IMR-90 (cell line): ENCODE data around the gene ITIH6. TPM values are rescaled to one million over a fixed set of nuclear protein-coding genes. Genes with fewer than 3 reads are reported as not detected.
"Not testable (repeated sequence)": the region's sequence is repeated elsewhere in the genome, so short reads cannot be mapped to it uniquely, and the experiment has no call there.

ENCODE experiments used
- ATAC-seq: fragments of 200-7000 bp; cut with Tn5 transposase; 2 replicates; pipeline ENCODE4 v1.9.1; 2020; ENCODE audit warnings: low read depth, mild to moderate bottlenecking, moderate library complexity
- BruUV-seq: library from RNA; stranded (reverse); fragments of 400-500 nt; replicated peaks from 2 replicates; lab custom pipeline; 2021; lab: Mats Ljungman, UMichigan
- CTCF ChIA-PET: fragments of 300-600 bp; formaldehyde crosslinking; extraction: SDS; loops from one replicate; lab custom pipeline; 2021; ENCODE audit warnings: antibody characterized with exemption; lab: Yijun Ruan, JAX
- POLR2A ChIA-PET: fragments of 300-600 bp; sonication (Branson Sonifier 250); formaldehyde crosslinking; loops from one replicate; lab custom pipeline; 2022; ENCODE audit warnings: antibody characterized with exemption; ENCODE audit not compliant: unreplicated experiment; lab: Charles Lee
- DNase-seq: peaks from one replicate; pipeline ENCODE4 v3.0.0; 2013
- H2AFZ ChIP-seq: replicated peaks from 2 replicates; pipeline ENCODE3; 2013; ENCODE audit warnings: low read length, mild to moderate bottlenecking; ENCODE audit not compliant: poor library complexity
- H2AK5ac ChIP-seq: 2 replicates; pipeline ENCODE4 v1.6.1; 2013; ENCODE audit warnings: low read depth, low read length, inconsistent platforms
- H2AK9ac ChIP-seq: replicated peaks from 2 replicates; pipeline ENCODE3; 2013; ENCODE audit warnings: mild to moderate bottlenecking, low read depth, low read length, moderate library complexity; ENCODE audit not compliant: poor library complexity
- H2BK120ac ChIP-seq: 2 replicates; pipeline ENCODE4 v1.6.1; 2013; ENCODE audit warnings: low read depth, low read length, inconsistent platforms
- H2BK15ac ChIP-seq: 3 replicates; pipeline ENCODE4 v1.6.1; 2013; ENCODE audit warnings: low read depth, low read length, inconsistent platforms
- H2BK20ac ChIP-seq: 2 replicates; pipeline ENCODE4 v1.6.1; 2013; ENCODE audit warnings: low read depth, mild to moderate bottlenecking, inconsistent platforms, low read length, moderate library complexity
- H2BK5ac ChIP-seq: 2 replicates; pipeline ENCODE4 v1.6.1; 2013; ENCODE audit warnings: mild to moderate bottlenecking, low read depth, low read length, inconsistent platforms; ENCODE audit not compliant: poor library complexity, severe bottlenecking
- H3K14ac ChIP-seq: replicated peaks from 2 replicates; pipeline ENCODE4 v1.6.1; 2013; ENCODE audit warnings: low read depth, low read length, inconsistent platforms
- H3K18ac ChIP-seq: 2 replicates; pipeline ENCODE4 v1.6.1; 2013; ENCODE audit warnings: low read depth, low read length, control low read depth
- H3K23ac ChIP-seq: 2 replicates; pipeline ENCODE4 v1.6.1; 2013; ENCODE audit warnings: low read depth, low read length, inconsistent platforms
- H3K27ac ChIP-seq: 2 replicates; pipeline ENCODE4 v1.5.1; 2013; ENCODE audit warnings: mild to moderate bottlenecking, control low read depth, low read length; ENCODE audit not compliant: insufficient read depth
- H3K27me3 ChIP-seq: 2 replicates; pipeline ENCODE4 v1.6.1; 2013; ENCODE audit warnings: low read length; ENCODE audit not compliant: control insufficient read depth, insufficient read depth
- H3K36me3 ChIP-seq: 2 replicates; pipeline ENCODE4 v1.6.1; 2013; ENCODE audit warnings: low read length, mixed read lengths; ENCODE audit not compliant: control insufficient read depth, insufficient read depth
- H3K4ac ChIP-seq: 2 replicates; pipeline ENCODE4 v1.6.1; 2013; ENCODE audit warnings: low read depth, low read length, inconsistent platforms
- H3K4me1 ChIP-seq: 2 replicates; pipeline ENCODE4 v1.6.1; 2013; ENCODE audit warnings: low read length, mixed read lengths; ENCODE audit not compliant: control insufficient read depth, insufficient read depth
- H3K4me2 ChIP-seq: 2 replicates; pipeline ENCODE4 v1.6.1; 2013; ENCODE audit warnings: low read depth, mild to moderate bottlenecking, control low read depth, low read length, moderate library complexity
- H3K4me3 ChIP-seq: 2 replicates; pipeline ENCODE4 v1.5.1; 2013; ENCODE audit warnings: low read depth, mild to moderate bottlenecking, control low read depth, low read length, moderate library complexity; ENCODE audit not compliant: insufficient read depth
- H3K56ac ChIP-seq: 2 replicates; pipeline ENCODE4 v1.6.1; 2013; ENCODE audit warnings: low read length, inconsistent platforms; ENCODE audit not compliant: insufficient read depth; ENCODE audit errors: extremely low read depth
- H3K79me1 ChIP-seq, 2 experiments: 2 replicates each; pipeline ENCODE4 v1.6.1; 2013; ENCODE audit warnings: low read length in 2 of 2, inconsistent platforms in 1 of 2, low read depth in 1 of 2
- H3K9ac ChIP-seq: 2 replicates; pipeline ENCODE4 v1.6.1; 2013; ENCODE audit warnings: low read depth, low read length, control low read depth
- H3K9me1 ChIP-seq: 2 replicates; pipeline ENCODE4 v1.6.1; 2013; ENCODE audit warnings: low read length, inconsistent platforms; ENCODE audit not compliant: insufficient read depth
- H3K9me3 ChIP-seq: 2 replicates; pipeline ENCODE4 v1.6.1; 2013; ENCODE audit warnings: low read length; ENCODE audit not compliant: control insufficient read depth, insufficient read depth
- H4K20me1 ChIP-seq: 2 replicates; pipeline ENCODE4 v1.6.1; 2013; ENCODE audit warnings: low read length, inconsistent platforms; ENCODE audit not compliant: insufficient read depth
- H4K5ac ChIP-seq: 2 replicates; pipeline ENCODE4 v1.6.1; 2013; ENCODE audit warnings: mild to moderate bottlenecking, low read depth, low read length, control low read depth
- H4K8ac ChIP-seq, 2 experiments: 2 replicates each; pipeline ENCODE4 v1.6.1; 2013; ENCODE audit warnings: low read depth in 2 of 2, low read length in 2 of 2, control low read depth in 1 of 2, inconsistent platforms in 1 of 2
- H4K91ac ChIP-seq: 2 replicates; pipeline ENCODE4 v1.6.1; 2013; ENCODE audit warnings: low read depth, low read length, inconsistent platforms; ENCODE audit not compliant: insufficient read depth
- WGBS, 2 experiments: methylation state at CpG; one replicate each; pipeline versions ENCODE4 v1.1.5 to v1.1.7; 2013; ENCODE audit warnings: missing lambda C conversion rate in 2 of 2; ENCODE audit not compliant: insufficient read length in 1 of 2; ENCODE audit errors: extremely low coverage in 2 of 2; 5-methylcytosine and 5-hydroxymethylcytosine counted together
- dilution Hi-C: fragments of 300-500 bp; cut with HindIII; formaldehyde crosslinking; loops from one replicate; pipeline ENCODE4 v1.14.3; 2018; ENCODE audit warnings: low sequenced_read_pairs; ENCODE audit not compliant: unreplicated experiment
- in situ Hi-C: fragments of 300-500 bp; cut with MboI; formaldehyde crosslinking; loops from 3 replicates; pipeline ENCODE4 v1.14.3; 2019; ENCODE audit warnings: low sequenced_read_pairs, inconsistent platforms, mixed read lengths
- intact Hi-C: fragments of 100-400 bp; cut with micrococcal nuclease; formaldehyde crosslinking; loops from 2 replicates; pipeline ENCODE4 v1.10.0; 2022
- polyA plus RNA-seq, 3 experiments: library from polyadenylated mRNA; depleted of rRNA; stranded (reverse); fragments of >200 nt; gene quantifications; 2 replicates each; pipeline ENCODE4 v1.2.3, GENCODE V29; 2012; ENCODE audit warnings: low replicate concordance in 1 of 3
- total RNA-seq: library from RNA; depleted of rRNA; stranded (reverse); fragments of >200 nt; gene quantifications from 2 replicates; pipeline ENCODE4 v1.2.3, GENCODE V29; 2012

ITIH6 gene
- total and polyA plus RNA-seq, 2 of the 4 experiments (the other 2 are of a cell fraction), result not detected

- dilution Hi-C loops, H3K27me3 ChIP-seq, H3K23ac ChIP-seq, H2BK120ac ChIP-seq, H3K18ac ChIP-seq, ATAC-seq, BruUV-seq, H2AK9ac ChIP-seq, H3K4me1 ChIP-seq, H4K20me1 ChIP-seq, intact Hi-C loops, H3K27ac ChIP-seq, H2BK20ac ChIP-seq, H3K56ac ChIP-seq, CTCF ChIA-PET, H3K9me1 ChIP-seq, H3K9me3 ChIP-seq, H3K14ac ChIP-seq, H2BK5ac ChIP-seq, POLR2A ChIA-PET, H3K36me3 ChIP-seq, H4K91ac ChIP-seq, H2AK5ac ChIP-seq, H3K4me2 ChIP-seq, in situ Hi-C loops, H2BK15ac ChIP-seq, H3K4me3 ChIP-seq, DNase-seq, H3K79me1 ChIP-seq, H2AFZ ChIP-seq, H4K8ac ChIP-seq, H3K4ac ChIP-seq, H4K5ac ChIP-seq, H3K9ac ChIP-seq: not testable (repeated sequence)
- WGBS, 2 experiments, result 70% methylated on average over 2 of the region's 6 CpGs; no CpG with 5 or more reads in 1 of the 2 experiments
Observed at GRCh38 chrX:54738567-54738966, 59.5 kb downstream of the ITIH6 start.

DNA sequence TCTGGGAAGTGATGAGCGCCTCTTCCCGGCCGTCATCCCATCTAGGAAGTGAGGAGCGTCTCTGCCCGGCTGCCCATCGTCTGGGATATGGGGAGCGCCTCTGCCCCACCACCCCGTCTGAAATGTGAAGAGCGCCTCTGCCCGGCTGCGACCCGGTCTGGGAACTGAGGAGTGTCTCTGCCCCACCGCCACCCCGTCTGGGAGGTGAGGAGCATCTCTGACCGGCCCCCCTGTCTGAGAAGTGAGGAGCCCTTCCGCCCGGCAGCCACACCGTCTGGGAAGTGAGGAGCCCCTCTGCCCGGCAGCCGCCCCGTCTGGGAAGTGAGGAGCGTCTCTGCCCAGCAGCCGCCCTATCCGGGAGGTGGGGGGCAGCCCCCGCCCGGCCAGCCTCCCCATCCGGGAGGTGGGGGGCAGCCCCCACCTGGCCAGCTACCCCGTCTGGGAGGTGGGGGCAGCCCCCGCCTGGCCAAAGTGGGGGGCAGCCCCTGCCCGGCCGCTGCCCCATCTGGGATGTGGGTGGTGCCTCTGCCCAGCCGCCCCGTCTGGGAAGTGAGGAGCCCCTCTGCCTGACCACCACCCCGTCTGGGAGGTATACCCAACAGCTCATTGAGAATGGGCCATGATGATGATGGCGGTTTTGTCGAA lies 61.6 kb downstream of the ITIH6 start:
- H3K9me1 ChIP-seq, H3K23ac ChIP-seq, H3K4me2 ChIP-seq, H2BK15ac ChIP-seq, H2BK5ac ChIP-seq, H3K18ac ChIP-seq, ATAC-seq, H3K4ac ChIP-seq, dilution Hi-C loops, intact Hi-C loops, H2AFZ ChIP-seq, CTCF ChIA-PET, H3K4me1 ChIP-seq, POLR2A ChIA-PET, H4K5ac ChIP-seq, H3K56ac ChIP-seq, in situ Hi-C loops, H3K36me3 ChIP-seq, H4K8ac ChIP-seq, DNase-seq, H3K14ac ChIP-seq, H2AK9ac ChIP-seq, H3K9me3 ChIP-seq, H2BK120ac ChIP-seq, BruUV-seq, H2AK5ac ChIP-seq, H2BK20ac ChIP-seq, H3K27me3 ChIP-seq, H3K27ac ChIP-seq, H3K79me1 ChIP-seq, H3K4me3 ChIP-seq, H4K20me1 ChIP-seq, H3K9ac ChIP-seq, H4K91ac ChIP-seq: not testable (repeated sequence)
- 100% methylated on average over 7 of the region's 36 CpGs; no CpG with 5 or more reads in 1 of the 2 experiments for WGBS, 2 experiments
